NCI-H1930 (cell line): ENCODE results near the gene TNS4.

Experiments used
- DNase-seq, 2 experiments: peaks; one replicate each; lab custom pipeline; 2025; lab: John Stamatoyannopoulos, UW

The TNS4 gene

GRCh38 chr17:40457964-40458791, 43.2 kb downstream of the TNS4 start:
- DNase-seq: no peak

GRCh38 chr17:40457369-40457768, 44.1 kb downstream of the TNS4 start:
- DNase-seq: no peak

- no peak for DNase-seq
Measured at GRCh38 chr17:40456396-40456951, 44.9 kb downstream of the TNS4 start.

- no peak for DNase-seq
Measured at GRCh38 chr17:40454613-40454995, 46.8 kb downstream of the TNS4 start.

- no peak for DNase-seq
Measured at GRCh38 chr17:40453881-40454612, 47.4 kb downstream of the TNS4 start.

GRCh38 chr17:40452921-40453378, 48.5 kb downstream of the TNS4 start:
- no peak for DNase-seq

GRCh38 chr17:40452216-40452787, 49.1 kb downstream of the TNS4 start:
- DNase-seq: no peak

- no peak for DNase-seq
Measured at GRCh38 chr17:40451420-40451819, 50.0 kb downstream of the TNS4 start.

- peak; percentile 7 to 12 for DNase-seq
Measured at GRCh38 chr17:40450175-40450574, 51.2 kb downstream of the TNS4 start.

GRCh38 chr17:40448639-40449261, 52.7 kb downstream of the TNS4 start:
- no peak for DNase-seq

- DNase-seq: no peak
Measured at GRCh38 chr17:40448213-40448638, 53.2 kb downstream of the TNS4 start.

- no peak for DNase-seq
Measured at GRCh38 chr17:40447806-40448205, 53.6 kb downstream of the TNS4 start.

GRCh38 chr17:40447148-40447644, 54.2 kb downstream of the TNS4 start:
- DNase-seq: no peak

- DNase-seq: no peak
Measured at GRCh38 chr17:40445751-40446468, 55.5 kb downstream of the TNS4 start.

- no peak for DNase-seq
Measured at GRCh38 chr17:40443988-40444899, 57.2 kb downstream of the TNS4 start.

GRCh38 chr17:40443196-40443987, 58.0 kb downstream of the TNS4 start, which contains the start of gene IGFBP4:
Gene IGFBP4 (plus strand): TSS chr17:40443450. CDS start chr17:40443736, 286 bp downstream.
- peak; percentile 43 to 82 for DNase-seq

GRCh38 chr17:40442392-40443195, 58.8 kb downstream of the TNS4 start:
- DNase-seq: no peak

GRCh38 chr17:40440166-40440565, 61.3 kb downstream of the TNS4 start:
- no peak for DNase-seq
